HG02678 (cell line): Measurements from ENCODE around the gene NPFF.
"Not testable (repeated sequence)": the region's sequence is repeated elsewhere in the genome, so short reads cannot be mapped to it uniquely, and the experiment has no call there.

Experiments
- ATAC-seq: cut with Tn5 transposase; IDR thresholded peaks from one replicate; pipeline ENCODE4 v1.9.1; 2021; ENCODE audit warnings: mild to moderate bottlenecking, moderate library complexity; ENCODE audit not compliant: unreplicated experiment

NPFF gene, protein sequence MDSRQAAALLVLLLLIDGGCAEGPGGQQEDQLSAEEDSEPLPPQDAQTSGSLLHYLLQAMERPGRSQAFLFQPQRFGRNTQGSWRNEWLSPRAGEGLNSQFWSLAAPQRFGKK

DNA sequence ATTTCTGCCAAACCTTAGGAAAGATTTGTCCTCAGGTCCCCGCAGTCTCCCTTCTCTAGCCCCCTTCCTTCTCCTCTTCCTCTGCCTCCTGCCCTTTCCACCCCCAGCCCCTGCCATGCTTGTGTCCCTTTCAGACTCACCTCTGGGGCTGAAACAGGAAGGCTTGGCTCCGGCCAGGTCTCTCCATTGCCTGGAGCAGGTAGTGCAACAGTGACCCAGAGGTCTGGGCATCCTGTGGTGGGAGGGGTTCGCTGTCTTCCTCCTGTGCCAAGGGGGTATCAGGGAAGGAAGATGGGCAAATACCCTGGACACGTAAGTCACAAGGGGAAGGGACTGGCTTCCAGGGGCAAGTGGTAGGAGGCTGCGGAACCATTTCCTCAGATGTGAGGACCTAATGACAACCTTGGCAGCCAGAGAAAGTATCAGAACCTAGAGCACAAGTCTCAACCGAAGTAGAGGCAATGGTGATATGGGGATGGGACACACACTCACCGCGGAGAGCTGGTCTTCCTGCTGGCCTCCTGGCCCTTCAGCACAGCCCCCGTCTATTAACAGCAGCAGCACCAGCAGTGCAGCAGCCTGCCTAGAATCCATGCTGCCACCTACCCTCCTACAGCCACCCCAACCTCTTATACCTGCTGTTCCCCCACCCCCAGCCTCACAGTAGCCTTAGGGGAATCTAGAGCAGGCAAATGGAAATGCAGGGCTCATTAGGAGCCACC is at the start of gene NPFF:
NPFF (minus strand) TSS at position 604 of the 722 bp plus-strand sequence; CDS start at position 594, 10 bp downstream.
- no peak for ATAC-seq

DNA sequence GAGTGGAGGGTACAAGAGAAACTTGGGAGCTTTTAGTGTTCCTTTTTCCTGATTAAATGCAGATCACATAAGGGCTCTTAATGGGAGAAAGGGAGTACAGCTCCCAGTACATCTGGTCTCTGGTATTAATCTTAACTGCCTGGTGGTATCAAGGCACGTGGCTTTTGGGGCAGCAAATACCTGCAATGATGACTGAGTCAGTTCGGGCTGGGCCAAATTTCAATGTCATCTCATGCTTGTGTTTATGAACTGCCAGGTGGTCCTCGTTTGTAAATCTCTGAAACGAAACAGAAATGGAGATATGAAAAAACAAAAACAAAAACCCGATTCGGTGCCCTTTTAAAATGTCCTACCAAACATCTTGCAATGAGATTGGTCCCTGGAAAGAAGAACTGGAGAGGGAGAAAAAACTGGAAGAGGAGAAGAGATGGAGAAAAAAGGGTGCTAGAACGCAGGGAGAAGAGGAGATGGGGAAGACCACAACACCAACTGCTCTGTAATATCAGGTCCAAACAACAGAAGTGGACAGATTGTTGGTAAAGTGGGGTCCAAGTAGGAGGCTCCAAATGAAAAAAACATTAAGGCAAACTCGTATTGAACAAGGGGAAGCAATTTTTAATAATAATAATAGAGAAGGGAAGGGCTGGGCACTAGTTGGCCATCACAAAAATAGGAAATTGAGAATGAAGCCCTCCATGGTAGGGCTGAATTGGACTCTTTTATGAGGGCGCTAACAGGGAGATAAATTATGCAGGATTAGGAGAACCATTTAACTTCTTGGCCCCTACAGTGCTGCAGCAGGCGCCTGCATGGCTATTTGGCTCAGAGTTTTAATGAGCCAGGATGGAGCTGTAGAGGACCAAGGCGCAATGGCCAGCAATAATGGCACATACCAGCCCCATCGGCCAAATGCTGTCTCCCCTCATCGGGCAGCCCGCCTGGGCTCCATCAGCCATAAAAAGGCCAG is 45.4 kb upstream of the NPFF start:
- no peak for ATAC-seq

DNA sequence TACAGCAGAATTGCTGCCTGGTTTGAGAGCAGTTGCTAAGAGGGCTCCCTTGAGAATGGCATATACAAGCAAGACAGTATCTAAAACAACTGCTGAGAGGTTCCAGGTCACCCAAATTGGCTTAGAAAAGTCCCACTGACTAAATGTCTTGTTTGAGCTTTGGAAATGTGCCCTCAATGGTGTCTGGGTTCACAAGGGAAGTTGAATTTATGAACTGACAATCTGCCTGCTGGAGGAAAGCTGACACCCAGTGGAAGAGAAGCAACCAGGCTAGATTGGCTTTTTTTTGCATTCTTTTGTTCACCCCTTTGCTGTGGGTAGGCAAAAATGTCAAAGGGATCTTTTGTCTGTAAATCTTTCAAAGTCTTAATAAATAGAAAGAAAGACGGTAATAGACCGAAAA is 44.6 kb upstream of the NPFF start:
- no peak for ATAC-seq

DNA sequence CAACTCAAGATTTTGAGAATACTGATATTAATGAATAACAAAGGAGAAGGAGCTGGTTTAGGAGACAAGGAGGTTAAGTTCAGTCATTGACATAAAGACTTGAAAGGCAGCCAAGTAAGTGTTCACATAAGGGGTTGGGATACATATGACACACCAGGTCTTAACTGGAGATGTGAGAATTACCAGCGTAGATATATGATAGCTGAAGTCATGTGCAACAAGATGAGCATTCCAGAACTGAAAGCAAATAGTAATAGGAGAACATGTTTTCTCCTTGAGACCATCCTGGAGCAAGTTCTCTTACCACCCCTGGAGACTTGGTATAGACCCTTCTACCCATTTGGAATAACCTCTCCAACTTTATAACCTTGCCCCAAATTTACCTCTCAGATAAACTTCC is 43.3 kb upstream of the NPFF start:
- ATAC-seq, result no peak

DNA sequence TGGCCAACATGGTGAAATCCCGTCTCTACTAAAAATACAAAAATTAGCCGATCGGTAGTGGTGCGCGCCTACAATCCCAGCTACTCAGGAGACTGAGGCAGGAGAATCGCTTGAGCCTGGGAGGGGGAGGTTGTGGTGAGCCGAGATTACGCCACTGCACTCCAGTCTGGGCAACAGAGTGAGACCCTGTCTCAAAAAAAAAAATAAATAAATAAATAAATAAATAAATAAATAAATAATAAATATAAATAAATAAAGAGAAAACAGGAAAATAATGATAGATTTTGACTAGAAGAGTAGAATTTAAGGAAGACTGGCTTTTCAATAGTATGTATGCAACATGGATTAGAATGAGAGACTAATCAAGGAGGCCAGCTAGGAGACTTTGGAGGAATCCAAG is 42.8 kb upstream of the NPFF start:
- ATAC-seq, result not testable (repeated sequence)

DNA sequence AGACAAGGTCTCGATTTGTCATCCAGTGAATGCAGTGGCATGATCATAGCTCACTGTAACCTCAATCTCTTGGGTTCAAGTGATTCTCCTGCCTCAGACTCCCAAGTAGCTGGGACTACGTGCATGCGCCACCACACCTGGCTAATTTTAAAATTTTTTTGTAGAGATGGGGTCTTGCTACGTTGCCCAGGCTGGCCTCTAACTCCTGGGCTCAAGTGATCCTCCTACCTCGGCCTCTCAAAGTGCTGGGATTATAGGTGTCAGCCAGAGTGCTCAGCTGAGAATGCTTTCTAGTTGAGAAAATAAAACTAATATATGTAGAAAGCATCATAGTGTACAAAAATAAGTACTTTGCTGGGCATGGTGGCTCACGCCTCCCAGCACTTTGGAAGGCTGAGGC is 41.1 kb upstream of the NPFF start:
- ATAC-seq, result not testable (repeated sequence)

DNA sequence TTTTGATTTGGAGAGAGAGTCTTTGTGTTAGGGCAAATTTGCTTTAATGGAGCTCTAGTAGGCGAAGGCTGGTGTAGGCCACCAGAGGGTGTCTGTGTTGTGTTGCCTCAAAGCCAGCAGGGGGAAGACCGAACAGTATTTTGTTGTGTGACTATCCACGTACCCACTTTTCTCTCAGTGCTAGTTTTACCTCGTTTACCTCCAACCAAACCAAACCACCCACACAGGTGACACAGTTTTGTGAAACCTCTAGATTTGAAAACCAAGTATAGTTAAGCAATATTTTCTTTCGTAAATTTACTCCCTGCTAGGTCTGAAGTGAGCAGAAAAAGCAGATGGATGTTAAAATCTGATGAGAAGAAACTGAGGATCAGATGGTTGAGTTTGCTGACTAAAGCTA is 36.3 kb upstream of the NPFF start:
- peak; percentile 84 for ATAC-seq

DNA sequence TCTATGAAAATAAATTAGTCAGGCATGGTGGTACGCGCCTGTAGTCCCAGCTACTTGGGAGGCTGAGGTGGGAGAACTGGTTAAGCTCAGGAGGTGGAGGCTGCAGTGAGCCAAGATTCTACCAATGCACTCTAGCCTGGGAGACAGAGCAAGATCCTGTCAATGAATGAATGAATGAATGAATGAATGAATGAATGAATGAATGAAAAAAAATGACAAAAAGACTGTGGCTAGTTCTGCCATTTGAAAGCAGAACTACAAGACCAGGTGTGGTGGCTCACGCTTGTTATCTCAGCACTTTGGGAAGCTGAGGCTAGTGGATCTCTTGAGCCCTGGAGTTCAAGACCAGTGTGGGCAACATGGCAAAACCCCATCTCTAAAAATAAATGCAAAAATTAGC is 32.2 kb upstream of the NPFF start:
- ATAC-seq, result no peak

DNA sequence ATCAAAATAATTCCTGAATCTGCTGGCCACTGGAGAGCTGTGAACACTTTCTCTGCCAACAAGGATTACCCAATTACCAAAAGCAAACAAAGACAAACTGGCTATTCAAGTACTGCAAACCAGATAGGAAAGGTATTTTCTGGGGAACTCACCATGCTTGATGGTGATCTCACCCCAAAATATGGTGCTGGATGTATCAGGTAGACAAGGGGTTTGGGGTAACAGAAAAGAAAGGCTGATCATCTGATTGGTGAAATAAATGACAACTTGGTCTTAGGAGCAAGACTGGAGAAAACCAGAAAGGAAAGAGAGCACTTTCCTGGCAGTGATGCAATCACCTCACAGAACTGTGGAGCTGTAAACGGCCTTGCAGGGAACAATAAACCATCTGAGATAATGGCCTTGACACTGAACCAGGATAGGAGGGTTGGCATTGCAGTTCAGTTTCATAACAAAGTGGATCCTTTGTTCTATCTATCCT is 31.0 kb upstream of the NPFF start:
- no peak for ATAC-seq

DNA sequence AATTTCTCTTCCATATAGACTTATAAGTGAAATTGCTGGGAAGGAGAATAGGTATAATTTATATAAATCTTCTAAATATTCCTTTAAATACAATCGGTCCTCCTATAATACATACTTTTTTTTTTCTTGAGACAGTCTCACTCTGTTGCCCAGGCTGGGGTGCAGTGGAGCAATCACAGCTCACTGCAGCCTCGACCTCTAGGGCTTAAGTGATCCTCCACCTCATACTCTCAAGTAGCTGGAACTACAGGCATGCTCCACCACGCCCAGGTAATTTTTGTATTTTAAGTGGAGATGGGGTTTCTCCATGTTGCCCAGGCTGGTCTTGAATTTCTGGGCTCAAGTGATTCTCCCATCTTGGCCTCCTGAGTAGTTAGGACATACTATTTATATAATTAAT is 29.7 kb upstream of the NPFF start:
- no peak for ATAC-seq

DNA sequence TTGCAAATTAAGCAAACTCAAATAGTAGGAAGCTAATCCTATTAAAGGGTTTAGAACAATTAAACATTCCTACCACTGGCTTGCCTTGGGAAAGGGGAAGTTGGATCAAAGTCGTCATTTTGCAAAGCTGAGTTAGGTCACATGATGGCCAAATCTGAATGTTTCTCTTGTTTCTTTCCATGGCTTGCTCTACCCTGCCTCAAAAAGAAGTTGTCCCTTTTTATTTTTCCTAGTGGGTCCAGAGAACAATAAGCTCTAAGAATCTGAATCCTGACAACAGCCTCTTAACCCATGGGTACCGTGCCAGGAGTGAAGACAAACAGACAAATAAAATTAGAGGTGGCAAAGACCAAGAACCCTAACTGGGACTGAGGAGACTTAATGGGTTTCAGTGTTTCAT is 26.2 kb upstream of the NPFF start:
- no peak for ATAC-seq

DNA sequence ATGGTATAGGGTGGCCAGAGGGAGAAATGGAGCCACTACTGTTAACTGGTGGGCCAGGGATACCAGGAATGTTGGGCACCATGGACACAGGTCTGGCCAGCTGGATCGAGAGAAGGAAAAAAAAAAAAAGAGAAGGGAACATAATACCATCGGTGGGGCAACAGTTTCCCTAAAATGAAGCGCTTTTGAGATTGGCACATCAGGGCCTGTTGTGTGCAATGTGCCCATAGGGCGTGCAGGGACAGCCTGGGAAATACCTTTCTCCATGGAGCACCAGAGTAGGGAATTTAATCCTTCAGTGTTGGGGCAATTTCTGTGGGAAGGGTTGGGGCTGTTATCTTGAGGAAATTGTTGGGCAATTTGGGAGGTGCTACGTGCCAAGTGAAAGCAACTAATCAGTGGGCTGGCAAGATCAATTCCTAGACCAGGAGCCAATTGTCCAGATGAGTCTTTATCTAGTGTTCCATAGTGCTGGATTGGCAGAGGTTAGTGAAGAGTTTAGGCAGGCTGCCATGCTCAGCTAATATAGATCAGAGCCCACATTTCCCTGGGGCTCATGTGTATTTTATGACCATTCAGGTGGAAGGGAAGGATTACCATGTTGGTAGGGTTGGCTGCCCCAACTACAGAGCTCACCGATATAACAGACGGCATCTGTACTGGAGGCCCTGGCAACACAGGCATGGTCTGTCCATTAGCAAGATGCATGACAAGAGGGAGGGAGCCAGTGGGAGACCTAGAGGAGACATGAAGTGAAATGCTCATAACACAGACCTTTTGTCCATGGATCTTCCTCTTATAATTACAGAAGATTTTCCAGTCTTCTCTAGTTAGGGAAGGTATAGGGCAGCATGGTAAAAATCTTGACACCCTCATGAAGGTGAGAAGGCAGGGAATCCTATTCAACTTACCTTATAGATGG is 25.5 kb upstream of the NPFF start:
- no peak for ATAC-seq

DNA sequence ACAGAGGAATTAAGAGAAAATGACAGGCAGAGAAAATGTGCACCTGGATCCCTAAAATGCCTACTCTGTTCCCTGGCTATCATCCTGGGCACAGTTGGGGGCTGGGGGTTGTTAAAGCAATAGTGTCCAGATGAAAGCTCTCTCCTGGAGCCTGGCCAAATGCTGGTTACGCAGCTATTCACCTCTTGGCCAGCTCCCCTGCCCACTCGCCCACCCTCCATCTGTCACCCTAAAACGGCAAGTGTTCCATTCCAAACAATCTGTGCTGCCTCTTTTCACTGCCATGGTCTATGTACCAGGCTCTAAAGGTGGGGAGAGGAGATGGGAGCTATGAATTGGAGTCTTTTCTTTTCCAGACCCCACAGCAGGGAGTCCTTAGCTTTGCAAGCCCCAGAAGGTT is 24.7 kb upstream of the NPFF start:
- ATAC-seq, result no peak

DNA sequence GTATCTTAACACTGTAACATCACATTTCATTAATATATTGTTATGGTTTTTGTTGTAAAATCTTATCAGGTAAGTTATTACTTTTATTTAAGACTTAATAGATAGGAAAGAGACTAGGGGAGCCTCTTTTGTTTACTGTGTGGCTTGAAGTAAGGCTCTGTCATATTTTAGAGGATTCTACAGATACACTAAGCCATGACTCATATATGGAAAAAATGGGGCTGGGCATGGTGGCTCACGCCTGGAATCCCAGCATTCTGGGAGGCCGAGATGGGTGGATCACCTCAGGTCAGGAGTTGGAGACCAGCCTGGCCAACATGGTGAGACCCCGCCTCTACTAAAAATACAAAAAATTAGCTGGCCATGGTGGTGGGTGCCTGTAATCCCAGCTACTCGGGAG is 23.6 kb upstream of the NPFF start:
- ATAC-seq, result no peak

DNA sequence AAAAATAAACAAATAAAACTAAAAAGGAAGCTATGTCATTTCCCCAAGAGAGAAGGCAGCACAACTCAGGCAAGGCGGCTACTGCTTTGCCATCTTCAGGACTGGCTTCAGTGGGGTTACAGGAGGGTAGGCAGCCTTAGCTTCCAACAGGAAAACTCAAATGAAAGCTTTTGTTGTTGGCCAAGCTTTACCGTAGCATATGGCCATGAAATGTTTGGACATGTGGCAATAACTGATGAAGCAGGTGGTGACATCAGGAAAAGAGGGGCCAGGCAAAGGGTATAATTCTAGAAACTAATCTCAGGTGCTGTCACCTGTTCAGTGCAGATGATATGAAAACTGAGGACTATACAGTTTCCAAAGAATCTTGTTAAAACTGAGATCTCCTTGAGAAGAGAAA is 22.8 kb upstream of the NPFF start:
- no peak for ATAC-seq

DNA sequence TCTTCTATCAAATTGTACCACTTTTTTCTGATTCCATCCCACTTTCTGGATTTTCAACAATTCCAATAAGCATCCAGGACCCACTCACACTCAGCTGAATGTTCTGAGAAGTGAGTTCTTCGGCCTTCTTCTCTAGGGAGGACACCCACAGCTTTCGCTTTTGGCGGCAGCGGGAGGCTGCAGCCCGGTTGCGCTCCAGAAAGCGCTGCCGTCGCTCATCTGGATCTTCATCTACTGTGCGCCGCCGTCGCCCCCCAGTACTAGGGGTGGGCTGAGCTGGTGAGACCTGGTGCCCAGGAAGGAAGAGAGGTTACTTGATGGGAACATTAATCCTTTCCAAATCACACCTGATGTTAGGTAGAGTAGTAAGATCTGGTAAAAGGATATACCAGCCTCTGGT is 17.2 kb upstream of the NPFF start:
- ATAC-seq, result no peak

DNA sequence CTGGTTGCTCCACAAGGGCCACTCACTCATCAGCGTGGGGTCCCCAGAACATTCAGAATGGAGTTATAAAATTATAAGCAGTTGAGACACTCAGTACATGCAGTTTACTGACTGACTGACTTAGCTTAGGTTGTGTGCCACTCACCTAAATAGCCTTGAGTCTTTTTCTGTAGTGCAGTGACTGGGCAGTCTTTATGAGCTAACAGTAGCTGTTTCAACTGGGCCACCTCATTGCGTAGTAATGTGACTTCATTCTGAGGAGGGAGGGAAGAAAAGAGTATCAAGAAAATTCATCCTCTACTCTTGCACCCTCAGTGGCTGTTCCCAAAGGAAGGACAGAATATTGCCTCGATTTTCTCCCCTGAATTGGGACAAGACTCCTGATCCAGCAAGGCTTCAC is 15.8 kb upstream of the NPFF start:
- ATAC-seq, result no peak

DNA sequence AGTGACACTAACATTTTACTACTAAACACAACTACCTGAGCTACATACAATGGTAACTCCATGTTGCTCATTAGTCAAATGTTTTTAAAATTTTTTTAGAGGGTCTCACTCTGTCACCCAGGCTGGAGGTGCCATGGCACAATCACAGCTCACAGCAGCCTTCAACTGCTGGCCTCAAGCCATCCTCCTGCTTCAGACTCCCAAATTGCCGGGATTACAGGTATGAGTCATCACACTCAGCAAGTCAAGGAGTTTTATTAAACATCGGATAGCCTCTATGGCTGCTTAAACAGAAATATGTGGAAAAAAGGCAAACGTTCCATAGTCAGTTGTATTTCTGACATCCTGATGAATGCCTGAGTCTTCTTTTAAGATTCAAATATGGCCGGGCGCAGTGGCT is 11.1 kb upstream of the NPFF start:
- ATAC-seq, result no peak

DNA sequence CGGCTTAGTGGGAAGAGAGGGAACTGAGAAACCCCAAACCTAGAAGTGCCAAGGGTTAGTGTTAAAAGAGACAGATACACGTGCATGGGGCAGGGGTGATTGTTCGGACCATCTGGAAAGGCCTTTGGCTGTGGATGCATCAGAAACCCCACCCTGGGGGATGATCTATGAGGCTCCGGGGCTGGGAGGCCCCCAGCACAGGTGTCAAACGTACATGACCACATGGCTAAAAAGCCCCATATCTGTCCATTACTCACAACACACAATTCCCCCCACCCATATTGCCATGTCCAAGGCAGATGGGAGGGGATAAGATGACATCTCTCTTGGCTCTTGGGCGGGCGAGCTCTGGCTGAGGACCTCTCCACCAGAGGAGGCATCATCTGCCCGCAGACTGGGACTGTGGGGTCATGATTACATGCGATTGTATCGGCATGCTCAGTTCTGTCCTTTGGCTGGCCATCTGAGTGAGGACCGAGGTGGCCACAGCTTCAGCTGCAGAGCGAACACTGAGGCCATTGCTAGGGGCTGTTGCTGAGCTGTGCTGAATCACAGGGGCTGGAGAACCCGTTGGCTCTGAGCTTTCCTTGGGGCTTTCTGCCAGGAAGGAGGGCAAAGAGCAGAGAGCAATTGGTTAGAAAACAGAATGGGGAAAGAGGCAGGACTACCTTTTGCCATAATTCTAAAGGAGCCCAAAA is 9.6 kb upstream of the NPFF start:
- ATAC-seq, result no peak

DNA sequence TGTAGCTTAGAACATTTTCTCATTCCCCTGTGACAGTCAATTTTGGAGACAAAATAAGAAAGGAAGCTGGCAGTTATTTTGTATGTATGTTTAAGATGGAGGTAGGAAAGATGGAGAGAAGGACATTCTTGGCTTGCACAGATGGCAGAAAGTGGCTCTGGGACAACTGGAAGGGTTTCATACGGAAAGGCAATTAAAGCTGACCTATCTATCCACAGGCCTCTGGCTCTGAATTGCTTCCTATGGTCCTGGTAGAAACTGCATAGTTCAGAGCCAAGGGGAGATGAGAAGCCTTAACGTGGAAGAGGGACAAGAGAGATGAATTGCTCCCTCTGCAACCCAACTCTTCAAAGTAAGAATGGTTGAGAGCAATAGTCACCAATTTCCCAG is 8.0 kb upstream of the NPFF start:
- ATAC-seq, result no peak
